HK-2 (cell line): ENCODE results near the gene SREK1IP1.

ENCODE experiments used
- DNase-seq: peaks from one replicate; pipeline ENCODE4 v3.0.0-alpha.2; 2018; ENCODE audit not compliant: unreplicated experiment

Gene SREK1IP1

GRCh38 chr5:64685866-64686265 is 82.6 kb downstream of the SREK1IP1 start:
- no peak for DNase-seq

- no peak for DNase-seq
These were observed 85.9 kb downstream of the SREK1IP1 start for GRCh38 chr5:64682608-64683007.

- DNase-seq = no peak
These were observed 88.2 kb downstream of the SREK1IP1 start for GRCh38 chr5:64680289-64680688.

- no peak for DNase-seq
These were observed 90.1 kb downstream of the SREK1IP1 start for GRCh38 chr5:64678374-64678773.

- no peak for DNase-seq
These were observed 96.8 kb downstream of the SREK1IP1 start for GRCh38 chr5:64671678-64672077.

GRCh38 chr5:64670277-64670676 is 98.2 kb downstream of the SREK1IP1 start:
- DNase-seq = no peak
